K562 (cell line): ENCODE results near the gene E2F1. TPM values are rescaled to one million over a fixed set of nuclear protein-coding genes. Genes with fewer than 3 reads are reported as not detected.
A peak's percentile ranks its signal among the peaks of the same experiment; 100 is the strongest.

ENCODE experiments used
- ATAC-seq: fragments of 200-7000 bp; cut with Tn5 transposase; 3 replicates; pipeline ENCODE4 v1.9.1; 2020; ENCODE audit warnings: moderate library complexity
- BruUV-seq: library from RNA; stranded (reverse); fragments of 400-500 nt; replicated peaks from 2 replicates; lab custom pipeline; 2021; lab: Mats Ljungman, UMichigan
- CTCF ChIA-PET: fragments of 300-600 bp; formaldehyde crosslinking; extraction: SDS; loops from one replicate; lab custom pipeline; 2021; ENCODE audit warnings: low intra/inter-chr PET ratio; lab: Yijun Ruan, JAX
- POLR2A ChIA-PET: fragments of 300-600, 350-650 bp; sonication (Branson Sonifier 250); formaldehyde crosslinking; extraction: SDS; loops from one replicate; lab custom pipeline; 2021; ENCODE audit warnings: antibody characterized with exemption, inconsistent platforms; lab: Yijun Ruan, JAX
- DNase-seq, 4 experiments: peaks; one replicate each; pipeline versions ENCODE4 v3.0.0 to v3.0.0-alpha.2; 2011 to 2018; ENCODE audit warnings: low spot score in 3 of 4, mixed read lengths in 3 of 4; ENCODE audit errors: extremely low read depth in 1 of 4
- FAIRE-seq: peaks from 2 replicates; lab custom pipeline; 2011; peaks lifted over from hg19 to GRCh38; lab: Jason Lieb, UNC
- H2AFZ ChIP-seq: 2 replicates; pipeline ENCODE4 v1.6.0; 2011; ENCODE audit warnings: low read depth, low read length, control low read depth, inconsistent platforms
- H3K27ac ChIP-seq: fragments of 200-600 bp; 3 replicates; pipeline ENCODE4 v1.8.0; 2011; ENCODE audit warnings: low read depth, mild to moderate bottlenecking, control low read depth, inconsistent platforms, low read length, moderate library complexity, mixed read lengths; ENCODE audit errors: extremely low read depth
- H3K27me3 ChIP-seq, 2 experiments: fragments of 300-600 bp in 1 of 2; 2 replicates in 1 of 2; 3 replicates in 1 of 2; pipeline versions ENCODE4 v1.6.0 to v1.8.0; 2011; ENCODE audit warnings: inconsistent platforms in 2 of 2, low read length in 2 of 2, mild to moderate bottlenecking in 1 of 2, mixed read lengths in 1 of 2, moderate library complexity in 1 of 2; ENCODE audit not compliant: control insufficient read depth in 2 of 2, insufficient read depth in 2 of 2
- H3K36me3 ChIP-seq: fragments of 300-600 bp; 3 replicates; pipeline ENCODE4 v1.8.0; 2011; ENCODE audit warnings: mild to moderate bottlenecking, low read length, inconsistent platforms; ENCODE audit not compliant: control insufficient read depth, insufficient read depth
- H3K4me1 ChIP-seq, 2 experiments: fragments of 200-600 bp in 1 of 2; replicated peaks in 1 of 2; 2 replicates in 1 of 2; 3 replicates in 1 of 2; pipeline versions ENCODE4 v1.5.1 to v1.8.0; 2011; ENCODE audit warnings: inconsistent platforms in 2 of 2, low read length in 2 of 2, mild to moderate bottlenecking in 1 of 2, mixed read lengths in 1 of 2, moderate library complexity in 1 of 2; ENCODE audit not compliant: control insufficient read depth in 2 of 2, insufficient read depth in 2 of 2
- H3K4me2 ChIP-seq: 2 replicates; pipeline ENCODE4 v1.6.1; 2011; ENCODE audit warnings: low read length, control low read depth, inconsistent platforms, mixed read lengths; ENCODE audit not compliant: insufficient read depth
- H3K4me3 ChIP-seq: fragments of 200-600 bp; sonication (generic), shearing (Covaris generic); 2 replicates; pipeline ENCODE4 v1.5.1; 2016; ENCODE audit warnings: control low read depth, inconsistent platforms
- H3K79me2 ChIP-seq: fragments of 200-600 bp; 3 replicates; pipeline ENCODE4 v1.8.0; 2011; ENCODE audit warnings: low read length, inconsistent platforms; ENCODE audit not compliant: control insufficient read depth, insufficient read depth
- H3K9ac ChIP-seq, 2 experiments: 2 replicates each; pipeline versions ENCODE4 v1.6.0 to v1.6.1; 2011; ENCODE audit warnings: low read depth in 2 of 2, low read length in 2 of 2, control low read depth in 1 of 2, inconsistent platforms in 1 of 2, mild to moderate bottlenecking in 1 of 2, mixed read lengths in 1 of 2; ENCODE audit not compliant: insufficient read depth in 1 of 2
- H3K9me1 ChIP-seq: one replicate; pipeline ENCODE4 v1.6.0; 2011; ENCODE audit warnings: inconsistent platforms, mild to moderate bottlenecking, low read length, moderate library complexity; ENCODE audit not compliant: control insufficient read depth, insufficient read depth
- H3K9me3 ChIP-seq: replicated peaks from 2 replicates; pipeline ENCODE4 v1.5.1; 2011; ENCODE audit warnings: low read depth, low read length, inconsistent platforms; ENCODE audit not compliant: control insufficient read depth, insufficient read depth
- H4K20me1 ChIP-seq: replicated peaks from 2 replicates; pipeline ENCODE4 v1.6.1; 2011; ENCODE audit warnings: low read length, inconsistent platforms, mixed read lengths; ENCODE audit not compliant: control insufficient read depth, insufficient read depth
- CBFB ChIP-seq: sonication (generic); formaldehyde crosslinking; IDR thresholded peaks from 2 replicates; pipeline ENCODE4 v1.4.0; 2020; ENCODE audit warnings: mild to moderate bottlenecking, missing genetic modification reagents
- MTA2 ChIP-seq: fragments of 450-650 bp; IDR thresholded peaks from 2 replicates; pipeline ENCODE4 v1.6.1; 2016; ENCODE audit warnings: low read depth
- NFIC ChIP-seq: fragments of 450-650 bp; IDR thresholded peaks from 2 replicates; pipeline ENCODE4 v1.6.1; 2017; ENCODE audit warnings: mild to moderate bottlenecking, inconsistent platforms
- RBFOX2 ChIP-seq: fragments of 200-400 bp; formaldehyde crosslinking; IDR thresholded peaks from 2 replicates; pipeline ENCODE4 v1.6.1; 2017; ENCODE audit warnings: low read depth, mild to moderate bottlenecking, low read length, moderate library complexity
- RBM25 ChIP-seq: fragments of 200-400 bp; formaldehyde crosslinking; IDR thresholded peaks from 2 replicates; pipeline ENCODE4 v1.6.1; 2018; ENCODE audit warnings: low read length, low read depth, moderate library complexity; ENCODE audit not compliant: severe bottlenecking
- SOX6 ChIP-seq: fragments of 450-650 bp; IDR thresholded peaks from 2 replicates; pipeline ENCODE4 v1.6.1; 2014; ENCODE audit warnings: mild to moderate bottlenecking
- WGBS: fragments of 100-300 bp; shearing (Covaris generic); methylation state at CpG from one replicate; pipeline ENCODE4 v1.1.6; 2016; ENCODE audit warnings: low coverage, mixed read lengths; ENCODE audit not compliant: insufficient coverage; ENCODE audit errors: missing lambda C conversion rate; 5-methylcytosine and 5-hydroxymethylcytosine counted together
- in situ Hi-C: fragments of 300-500 bp; cut with MboI; formaldehyde crosslinking; loops from 4 replicates; pipeline ENCODE4 v1.15.0; 2018; ENCODE audit warnings: inconsistent platforms, mixed read lengths
- intact Hi-C: fragments of 100-400 bp; cut with micrococcal nuclease; formaldehyde crosslinking; loops from 2 replicates; pipeline ENCODE4 v1.14.2; 2022
- polyA plus RNA-seq, 8 experiments: library from polyadenylated mRNA; depleted of rRNA in 4 of 8; stranded (reverse) in 5 of 8; unstranded in 3 of 8; fragments of >200 nt; fragmentation: Nextera tagmentation in 2 of 8; fragmentation: Illumina TruSeq in 1 of 8; extraction: Ambion mirVana in 2 of 8; extraction: Trizol in 1 of 8; gene quantifications; 2 replicates each; pipeline versions ENCODE4 v1.2.1 to v1.2.3, GENCODE V29; 2011 to 2014; ENCODE audit warnings: inconsistent platforms in 1 of 8, missing spikeins in 1 of 8
- total RNA-seq, 7 experiments: library from RNA; depleted of rRNA in 6 of 7; stranded (reverse); fragments of >200 nt in 6 of 7; fragmentation: Illumina TruSeq in 2 of 7; extraction: Trizol in 2 of 7; gene quantifications; 2 replicates each; pipeline versions ENCODE4 v1.2.1 to v1.2.3, GENCODE V29; 2011 to 2021; ENCODE audit warnings: low replicate concordance in 1 of 7

Gene E2F1
- total and polyA plus RNA-seq, 9 of the 15 experiments (the other 6 are each of a cell fraction or from before 2014, with no cell fraction given) = 0.14 to 30.6 (median 13.1) TPM

DNA sequence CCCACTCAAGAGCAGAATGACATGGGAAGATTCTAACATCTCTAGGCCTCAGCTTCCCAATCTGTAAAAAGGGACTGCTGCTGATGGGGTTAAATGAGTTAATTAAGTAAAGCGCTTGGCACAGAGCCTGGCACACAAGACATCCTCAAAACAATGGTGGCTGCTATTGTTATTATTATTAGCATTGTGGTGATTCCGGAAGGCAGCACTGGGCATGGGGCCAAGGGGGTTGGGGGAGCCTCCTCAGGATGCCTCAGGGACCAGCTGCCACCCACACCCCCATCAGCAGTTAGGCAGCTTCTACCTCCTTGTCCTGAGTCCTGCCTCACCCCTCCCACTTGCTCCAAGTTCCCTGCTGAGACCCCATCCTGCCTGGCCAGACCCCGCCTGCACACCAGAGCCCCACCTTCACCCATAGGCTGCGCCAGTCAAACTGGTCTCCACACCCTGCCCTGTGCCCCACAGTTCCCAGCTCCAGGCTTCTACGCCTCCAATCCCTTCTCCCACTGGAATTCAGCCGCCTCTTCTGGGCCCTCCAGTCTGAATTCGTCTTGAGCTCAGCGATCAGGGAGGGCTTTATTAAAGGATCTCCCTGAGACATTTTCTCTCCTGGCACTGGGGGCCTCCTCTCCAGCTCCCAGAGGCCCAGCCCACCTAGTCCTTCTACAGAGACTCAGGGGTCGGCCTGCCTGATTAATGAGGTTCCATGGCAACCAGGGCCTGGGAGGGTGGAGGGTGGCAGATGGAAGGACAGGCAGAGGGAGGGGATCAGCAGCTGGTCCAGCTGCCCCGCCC lies 1.5 kb downstream of the E2F1 start:
- peaks cover 21% of the 10 kb centered on the region; the same call in 1 of the 3 replicates for H3K36me3 ChIP-seq
- H3K79me2 ChIP-seq = peaks cover 35% of the 10 kb centered on the region
- FAIRE-seq = no peak
- POLR2A ChIA-PET = interaction anchor here (0.6 to 2.5 kb wide), 10 partner anchors 9 to 195 kb away, joined by 3 to 17 read pairs (median 4); partner anchors contain the start of genes ACTL10, CBFA2T2 and NECAB3
- no peaks in the 10 kb centered on the region for H3K9me3 ChIP-seq
- BruUV-seq = no TSS peak
- H2AFZ ChIP-seq = no peak overlapping the region
- peak in 1 of 4 experiments; percentile 14 for DNase-seq
- peaks cover 38 to 62% of the 10 kb centered on the region in 2 experiments for H3K4me1 ChIP-seq
- peak overlapping the region; percentile 65 for H3K4me3 ChIP-seq
- peak overlapping the region; percentile 13; the same call in 2 of the 3 replicates for H3K27ac ChIP-seq
- TF ChIP-seq CBFB (no peak), NFIC (peak; percentile 58), RBM25 (peak; percentile 67), SOX6 (no peak), MTA2 (no peak), RBFOX2 (0 out of 2 replicates have a peak, but pooled peaks have one; percentile 31)
- H3K9me1 ChIP-seq = no peaks in the 10 kb centered on the region
- no peaks in the 10 kb centered on the region for H3K27me3 ChIP-seq
- peaks cover 28% of the 10 kb centered on the region; the same call in 1 of the 2 replicates for H4K20me1 ChIP-seq
- WGBS = 53% methylated on average over 10 of the region's 10 CpGs
- intact Hi-C loops (loop anchor here (5.0 kb wide), 2 partner anchors 48 to 128 kb away; partner anchors contain the start of genes CHMP4B and ZNF341), in situ Hi-C loops (no loop called here)
- H3K9ac ChIP-seq = peak overlapping the region; percentile 75 to 95
- CTCF ChIA-PET = no interaction called here
- peak overlapping the region; percentile 94 for H3K4me2 ChIP-seq
- ATAC-seq = no peak
